Spleen (tissue), 11 donors: Measurements from ENCODE around the gene TMEM208. TPM values are rescaled to one million over a fixed set of nuclear protein-coding genes. Genes with fewer than 3 reads are reported as not detected.

ENCODE experiments used
- DNase-seq: peaks from one replicate; pipeline ENCODE4 v3.0.0-alpha.2; 2020
- H3K27ac ChIP-seq, 8 donors: fragments of 200-600 bp; sonication (generic) in 7 of 8; 1 replicate in 4 of 8; 2 replicates in 4 of 8; pipeline versions ENCODE4 v1.5.0 to v1.8.0; 2016 to 2021; ENCODE audit warnings: inconsistent platforms in 4 of 8, mild to moderate bottlenecking in 4 of 8, moderate library complexity in 1 of 8
- H3K27me3 ChIP-seq, 7 donors: fragments of 200-600 bp; sonication (generic) in 6 of 7; replicated peaks in 1 of 7; 1 replicate in 4 of 7; 2 replicates in 3 of 7; pipeline versions ENCODE4 v1.5.0 to v1.8.0; 2016 to 2021; ENCODE audit warnings: inconsistent platforms in 3 of 7, mild to moderate bottlenecking in 1 of 7
- H3K36me3 ChIP-seq, 6 donors: fragments of 200-600 bp; sonication (generic) in 5 of 6; 1 replicate in 4 of 6; 2 replicates in 2 of 6; pipeline versions ENCODE4 v1.5.0 to v1.8.0; 2016 to 2021; ENCODE audit warnings: inconsistent platforms in 2 of 6
- H3K4me1 ChIP-seq, 6 donors: fragments of 200-600 bp; sonication (generic) in 5 of 6; 1 replicate in 3 of 6; 2 replicates in 3 of 6; pipeline versions ENCODE4 v1.5.0 to v1.8.0; 2016 to 2021; ENCODE audit warnings: inconsistent platforms in 3 of 6
- H3K4me3 ChIP-seq, 8 donors: fragments of 200-600 bp; sonication (generic) in 7 of 8; 1 replicate in 4 of 8; 2 replicates in 4 of 8; pipeline versions ENCODE4 v1.5.0 to v1.8.0; 2016 to 2021; ENCODE audit warnings: inconsistent platforms in 4 of 8, mild to moderate bottlenecking in 4 of 8, moderate library complexity in 2 of 8
- H3K9me3 ChIP-seq, 8 donors: fragments of 200-600 bp; sonication (generic) in 7 of 8; 1 replicate in 4 of 8; 2 replicates in 4 of 8; pipeline versions ENCODE4 v1.5.0 to v1.8.0; 2016 to 2021; ENCODE audit warnings: inconsistent platforms in 4 of 8
- CTCF ChIP-seq, 11 experiments: fragments of 200-600 bp in 7 of 11; fragments of 450-650 bp in 4 of 11; sonication (generic) in 4 of 11; IDR thresholded peaks in 8 of 11; conservative IDR thresholded peaks in 3 of 11; 1 replicate in 7 of 11; 2 replicates in 4 of 11; pipeline versions ENCODE4 v1.4.0 to v1.8.0; 2016 to 2021; ENCODE audit warnings: antibody characterized with exemption in 11 of 11, inconsistent platforms in 4 of 11, mild to moderate bottlenecking in 1 of 11
- POLR2A ChIP-seq, 3 donors: fragments of 450-650 bp; IDR thresholded peaks; one replicate each; pipeline ENCODE4 v1.5.1; 2017; ENCODE audit warnings: antibody characterized with exemption in 3 of 3, mild to moderate bottlenecking in 1 of 3
- POLR2AphosphoS5 ChIP-seq, 3 donors: sonication (generic); formaldehyde crosslinking; IDR thresholded peaks; one replicate each; pipeline ENCODE4 v1.5.1; 2017; ENCODE audit warnings: antibody characterized with exemption in 3 of 3
- WGBS, 5 donors: extraction: QIAGEN DNeasy Blood & Tissue Kit in 3 of 5; methylation state at CpG; one replicate each; pipeline versions ENCODE4 v1.1.5 to v1.1.7; 2013 to 2018; 5-methylcytosine and 5-hydroxymethylcytosine counted together
- intact Hi-C: fragments of 100-400 bp; cut with DNase I; formaldehyde crosslinking; loops from one replicate; pipeline ENCODE4 v1.15.0; 2023; ENCODE audit warnings: low total_unique reads
- polyA plus RNA-seq, 3 donors: library from polyadenylated mRNA; stranded (reverse); fragments of 200-250 nt; gene quantifications; one replicate each; pipeline ENCODE4 v1.2.1, GENCODE V29; 2013
- total RNA-seq, 7 donors: library from RNA; depleted of rRNA in 3 of 7; stranded (reverse); fragments of >200 nt in 3 of 7; fragmentation: NEBNext Ultra II Directional in 4 of 7; extraction: Animal tissue kit (Norgen Biotek cat#: 25700) in 4 of 7; gene quantifications; one replicate each; pipeline versions ENCODE4 v1.1.0 to v1.2.1, GENCODE V29; 2016 to 2021
- donor health status: healthy with polysubstance abuse.
- donor health status: DM: no; HTN: no; CAD: no; lungs with moderate emphysema.
- donor health status: DM: no; HTN: no; CAD: no.
- donor health status: Bipolar disorder and iron deficiency.
- donor health status: healthy.
- donor health status: DM: no; HTN: no; CAD: no.
- donor health status: DM: yes; HTN: yes; CAD: no.

TMEM208 gene
- total and polyA plus RNA-seq, 10 donors: 28.1 to 68.7 (median 35.8) TPM

DNA sequence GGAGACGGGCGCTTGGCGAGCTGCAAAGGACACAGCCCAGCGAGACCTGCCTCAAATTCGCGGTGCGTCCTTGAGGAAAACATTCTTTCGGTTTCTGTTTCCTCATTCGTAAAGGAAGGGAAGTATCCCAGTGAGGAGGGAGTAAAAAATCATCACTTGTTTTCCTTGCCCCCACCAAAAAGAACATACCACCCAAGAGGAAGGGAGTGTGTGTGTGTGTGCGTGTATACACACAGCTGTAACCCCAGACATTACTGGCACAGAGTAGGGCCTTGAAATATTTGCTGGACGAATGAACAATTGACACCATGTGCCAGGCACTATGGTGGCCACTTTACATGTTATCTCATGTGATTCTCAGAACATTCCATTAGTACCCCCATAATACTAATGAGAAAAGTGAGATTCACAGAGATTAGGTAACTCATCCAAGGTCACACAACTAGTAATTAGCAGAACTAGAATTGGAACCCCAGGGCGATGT, 41.2 kb upstream of the TMEM208 start:
- peaks cover 0 to 32% (median 0%) of the 10 kb centered on the region in 7 donors for H3K27me3 ChIP-seq
- H3K4me1 ChIP-seq: peaks cover 11 to 69% (median 46%) of the 10 kb centered on the region in 6 donors
- peak overlapping the region in 6 of 8 donors; percentile 16 to 99 (median 95) for H3K27ac ChIP-seq
- 7 to 14% (median 11%) methylated on average over 12 of the region's 12 CpGs for WGBS, 5 donors
- TF ChIP-seq POLR2A (IDR thresholded peaks at IDR 0.05) (no peak), CTCF (IDR thresholded peaks at IDR 0.05 in 8 of 11, conservative IDR thresholded peaks at IDR 0.05 in 3 of 11) (peak in 6 of 11 experiments; percentile 1 to 31 (median 20))
- H3K4me3 ChIP-seq: peak overlapping the region in 7 of 8 donors; percentile 66 to 86 (median 70)
- H3K9me3 ChIP-seq: no peaks in the 10 kb centered on the region
- peaks cover 0 to 12% (median 0%) of the 10 kb centered on the region in 6 donors for H3K36me3 ChIP-seq
- intact Hi-C loops: no loop called here
- DNase-seq: no peak

DNA sequence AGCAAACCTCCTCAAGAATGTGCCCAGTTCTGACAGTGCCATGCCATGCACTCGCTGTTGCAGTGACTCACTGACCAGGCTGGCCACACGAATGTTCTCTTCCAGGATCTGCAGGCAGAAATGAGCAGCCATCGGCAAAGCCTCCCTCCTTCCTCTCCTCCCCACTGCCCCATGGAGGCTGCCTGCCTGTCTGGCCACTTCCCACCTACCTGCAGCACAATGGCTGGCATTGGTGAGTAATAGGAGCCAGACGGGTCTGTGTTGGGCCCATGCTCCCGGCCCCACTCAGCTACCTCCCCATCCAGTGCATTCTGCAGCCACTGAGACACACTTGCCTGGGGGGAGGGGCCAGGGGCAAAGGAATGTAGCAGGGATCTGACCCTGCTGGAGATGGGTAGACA, 40.4 kb upstream of the TMEM208 start:
- Histone ChIP-seq H3K27ac (peak overlapping the region in 3 of 8 donors; percentile 95 to 99 (median 96)), H3K9me3 (no peaks in the 10 kb centered on the region), H3K4me3 (no peak overlapping the region), H3K4me1 (peaks cover 17 to 78% (median 55%) of the 10 kb centered on the region in 6 donors), H3K27me3 (peaks cover 0 to 32% (median 0%) of the 10 kb centered on the region in 7 donors), H3K36me3 (peaks cover 0 to 12% (median 0%) of the 10 kb centered on the region in 6 donors)
- intact Hi-C loops: no loop called here
- 32 to 80% (median 62%) methylated on average over 5 of the region's 5 CpGs for WGBS, 5 donors
- TF ChIP-seq POLR2A (IDR thresholded peaks at IDR 0.05) (no peak), POLR2AphosphoS5 (IDR thresholded peaks at IDR 0.05) (no peak), CTCF (IDR thresholded peaks at IDR 0.05 in 8 of 11, conservative IDR thresholded peaks at IDR 0.05 in 3 of 11) (no peak)
- no peak for DNase-seq

- no peak overlapping the region for H3K4me3 ChIP-seq
- H3K36me3 ChIP-seq: peaks cover 0 to 12% (median 0%) of the 10 kb centered on the region in 6 donors
- no peak for DNase-seq
- intact Hi-C loops: no loop called here
- peaks cover 0 to 32% (median 0%) of the 10 kb centered on the region in 7 donors for H3K27me3 ChIP-seq
- H3K27ac ChIP-seq: peak overlapping the region in 2 of 8 donors; percentile 95 to 99
- TF ChIP-seq CTCF (IDR thresholded peaks at IDR 0.05 in 8 of 11, conservative IDR thresholded peaks at IDR 0.05 in 3 of 11) (no peak), POLR2A (IDR thresholded peaks at IDR 0.05) (no peak), POLR2AphosphoS5 (IDR thresholded peaks at IDR 0.05) (no peak)
- 85 to 90% (median 89%) methylated on average over 13 to 26 of the region's 26 CpGs for WGBS, 5 donors
- peaks cover 21 to 82% (median 55%) of the 10 kb centered on the region in 6 donors for H3K4me1 ChIP-seq
- no peaks in the 10 kb centered on the region for H3K9me3 ChIP-seq
Measured at GRCh38 chr16:67187175-67187890, 39.6 kb upstream of the TMEM208 start.

GRCh38 chr16:67188323-67188722, 38.6 kb upstream of the TMEM208 start:
- TF ChIP-seq POLR2A (IDR thresholded peaks at IDR 0.05) (no peak), CTCF (IDR thresholded peaks at IDR 0.05 in 8 of 11, conservative IDR thresholded peaks at IDR 0.05 in 3 of 11) (no peak), POLR2AphosphoS5 (IDR thresholded peaks at IDR 0.05) (no peak)
- H3K36me3 ChIP-seq: peaks cover 0 to 17% (median 0%) of the 10 kb centered on the region in 6 donors
- intact Hi-C loops: no loop called here
- H3K27ac ChIP-seq: peak overlapping the region in 2 of 8 donors; percentile 21 to 95
- peak overlapping the region in 5 of 8 donors; percentile 35 to 69 (median 46) for H3K4me3 ChIP-seq
- peaks cover 0 to 32% (median 0%) of the 10 kb centered on the region in 7 donors for H3K27me3 ChIP-seq
- H3K4me1 ChIP-seq: peaks cover 31 to 82% (median 57%) of the 10 kb centered on the region in 6 donors
- H3K9me3 ChIP-seq: no peaks in the 10 kb centered on the region
- WGBS, 5 donors: 47 to 82% (median 72%) methylated on average over 2 to 4 of the region's 4 CpGs
- no peak for DNase-seq
